ENCODE data around the gene MC5R. TPM values are rescaled to one million over a fixed set of nuclear protein-coding genes. Genes with fewer than 3 reads are reported as not detected.

The MC5R gene
- total RNA-seq, 1 experiment from 2014 or later, result not detected

DNA sequence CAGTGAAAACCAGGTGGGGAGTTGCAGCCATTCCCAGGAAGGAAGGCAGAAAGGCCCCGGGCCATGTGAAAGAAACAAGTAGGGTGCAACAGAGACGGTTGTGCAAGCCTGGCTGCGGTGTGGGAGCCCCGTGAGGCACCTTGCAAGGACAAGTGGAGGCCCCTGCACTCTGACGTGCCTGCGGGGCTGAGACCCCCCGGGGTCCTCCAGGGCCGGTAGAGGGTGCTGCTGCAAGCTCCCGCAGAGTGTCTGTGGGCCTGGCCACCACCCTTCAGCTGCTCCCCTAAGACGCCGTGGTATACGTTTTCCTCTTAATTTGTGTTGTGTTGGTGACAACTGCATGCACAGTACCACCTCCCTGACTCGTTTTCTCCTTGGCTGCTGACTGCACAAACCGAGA, 27.4 kb upstream of the MC5R start:
- TF ChIP-seq, protein P1, sequence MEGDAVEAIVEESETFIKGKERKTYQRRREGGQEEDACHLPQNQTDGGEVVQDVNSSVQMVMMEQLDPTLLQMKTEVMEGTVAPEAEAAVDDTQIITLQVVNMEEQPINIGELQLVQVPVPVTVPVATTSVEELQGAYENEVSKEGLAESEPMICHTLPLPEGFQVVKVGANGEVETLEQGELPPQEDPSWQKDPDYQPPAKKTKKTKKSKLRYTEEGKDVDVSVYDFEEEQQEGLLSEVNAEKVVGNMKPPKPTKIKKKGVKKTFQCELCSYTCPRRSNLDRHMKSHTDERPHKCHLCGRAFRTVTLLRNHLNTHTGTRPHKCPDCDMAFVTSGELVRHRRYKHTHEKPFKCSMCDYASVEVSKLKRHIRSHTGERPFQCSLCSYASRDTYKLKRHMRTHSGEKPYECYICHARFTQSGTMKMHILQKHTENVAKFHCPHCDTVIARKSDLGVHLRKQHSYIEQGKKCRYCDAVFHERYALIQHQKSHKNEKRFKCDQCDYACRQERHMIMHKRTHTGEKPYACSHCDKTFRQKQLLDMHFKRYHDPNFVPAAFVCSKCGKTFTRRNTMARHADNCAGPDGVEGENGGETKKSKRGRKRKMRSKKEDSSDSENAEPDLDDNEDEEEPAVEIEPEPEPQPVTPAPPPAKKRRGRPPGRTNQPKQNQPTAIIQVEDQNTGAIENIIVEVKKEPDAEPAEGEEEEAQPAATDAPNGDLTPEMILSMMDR (conservative IDR thresholded peaks at IDR 0.05), result no peak
- no peak overlapping the region for H3K4me3 Mint-ChIP-seq
- H3K27me3 Mint-ChIP-seq (ENCODE audit: low read depth), result peaks cover 19% of the 10 kb centered on the region
- H3K23ac ChIP-seq (ENCODE audit: insufficient read length, low read depth, low read length), result no peak overlapping the region
- H3K9me3 ChIP-seq (ENCODE audit: control insufficient read depth, low read depth, low read length), result no peaks in the 10 kb centered on the region
- no peak overlapping the region for H3K27ac ChIP-seq (ENCODE audit: insufficient read length, low read depth, low read length)
- no peak overlapping the region for H3K4me2 ChIP-seq (ENCODE audit: insufficient read depth, insufficient read length, low read length)
- no peaks in the 10 kb centered on the region; a peak in 1 of 7 replicates for H3K36me3 Mint-ChIP-seq (ENCODE audit: insufficient read depth in 1 of 3, low read depth in 3 of 3)
- H4K8ac ChIP-seq (replicated peaks; ENCODE audit: insufficient read length, low read depth, low read length), result no peak overlapping the region
- no peak overlapping the region for H2AK5ac ChIP-seq (ENCODE audit: insufficient read length, low read length)
- H3K79me2 ChIP-seq (ENCODE audit: insufficient read depth, low read length), result no peaks in the 10 kb centered on the region
- no peak overlapping the region for H2BK5ac ChIP-seq (ENCODE audit: insufficient read length, low read length)
- no peak overlapping the region for H2BK15ac ChIP-seq (ENCODE audit: low read depth, low read length)
- no peak overlapping the region for H4K5ac ChIP-seq (ENCODE audit: insufficient read length, low read depth, low read length)
- H2BK120ac ChIP-seq (ENCODE audit: low read depth, low read length, poor library complexity, severe bottlenecking), result no peak overlapping the region
- no peak overlapping the region for H3K4ac ChIP-seq (ENCODE audit: low read depth, low read length)
- H4K20me1 ChIP-seq (ENCODE audit: control insufficient read depth, insufficient read depth, insufficient read length), result no peaks in the 10 kb centered on the region
- no peak overlapping the region for H2BK12ac ChIP-seq (ENCODE audit: insufficient read length, low read depth, low read length)
- H3K56ac ChIP-seq (ENCODE audit: insufficient read length, low read depth, low read length), result no peak overlapping the region
- H3K4me1 Mint-ChIP-seq, result peaks cover 38 to 41% of the 10 kb centered on the region in 2 experiments
- H3K27me3 ChIP-seq (ENCODE audit: insufficient read depth, low read length), result no peaks in the 10 kb centered on the region
- peaks cover 0 to 2% of the 10 kb centered on the region in 2 experiments; a peak in 1 of 5 replicates for H3K9me3 Mint-ChIP-seq
- no CpG with 5 or more reads among the region's 14 CpGs for WGBS (ENCODE audit: extremely low coverage, insufficient read length, low lambda C conversion rate)
- peaks cover 8% of the 10 kb centered on the region for H3K23me2 ChIP-seq (ENCODE audit: insufficient read length, low read depth, low read length, poor library complexity, severe bottlenecking)
- H3K18ac ChIP-seq (ENCODE audit: insufficient read length, low read depth, low read length), result no peak overlapping the region
- H3K79me1 ChIP-seq (ENCODE audit: insufficient read depth, low read depth, low read length, poor library complexity, severe bottlenecking), result no peaks in the 10 kb centered on the region
- DNase-seq, result no peak
- no peak overlapping the region for H3T11ph ChIP-seq (ENCODE audit: low read length)
- H3K14ac ChIP-seq (ENCODE audit: insufficient read depth, low read length), result no peak overlapping the region
- H3K4me1 ChIP-seq (ENCODE audit: insufficient read depth, low read length), result peaks cover 2% of the 10 kb centered on the region; the same call in 1 of the 2 replicates
- no peak overlapping the region for H2BK20ac ChIP-seq (ENCODE audit: low read depth, low read length, poor library complexity, severe bottlenecking)
- no peak overlapping the region for H2AFZ ChIP-seq (ENCODE audit: low read length)
- H3K9ac ChIP-seq (ENCODE audit: extremely low read depth, insufficient read length, low read length), result no peak overlapping the region
- no peak overlapping the region for H4K91ac ChIP-seq (ENCODE audit: insufficient read length, low read depth, low read length)
- no peak overlapping the region for H3K27ac Mint-ChIP-seq

All from H9 (cell line).